DND-41 (cell line): ENCODE results near the gene FBXO11.

ENCODE experiments used
- ATAC-seq: fragments of 200-7000 bp; cut with Tn5 transposase; 3 replicates; pipeline ENCODE4 v1.9.1; 2021; ENCODE audit warnings: low read depth; ENCODE audit not compliant: insufficient read depth
- DNase-seq: peaks from one replicate; pipeline ENCODE4 v3.0.0-alpha.2; 2020
- H2AFZ ChIP-seq: 2 replicates; pipeline ENCODE4 v1.6.0; 2012; ENCODE audit warnings: low read depth, low read length
- H3K27ac ChIP-seq: 2 replicates; pipeline ENCODE4 v1.5.1; 2012; ENCODE audit warnings: low read length, inconsistent platforms
- H3K27me3 ChIP-seq: fragments of 200-600 bp; sonication (generic); 2 replicates; pipeline ENCODE4 v1.6.0; 2012; ENCODE audit warnings: low read length, mild to moderate bottlenecking, inconsistent platforms; ENCODE audit not compliant: insufficient read depth, poor library complexity
- H3K36me3 ChIP-seq: 2 replicates; pipeline ENCODE4 v1.5.1; 2012; ENCODE audit warnings: low read length, inconsistent platforms; ENCODE audit not compliant: insufficient read depth
- H3K4me1 ChIP-seq: 2 replicates; pipeline ENCODE4 v1.5.1; 2012; ENCODE audit warnings: mild to moderate bottlenecking, low read length; ENCODE audit not compliant: insufficient read depth
- H3K4me2 ChIP-seq: 2 replicates; pipeline ENCODE4 v1.6.0; 2012; ENCODE audit warnings: mild to moderate bottlenecking, moderate library complexity, low read length, inconsistent platforms; ENCODE audit not compliant: insufficient read depth
- H3K4me3 ChIP-seq, 2 experiments: fragments of 200-600 bp in 1 of 2; shearing (Covaris generic) in 1 of 2; 2 replicates each; pipeline ENCODE4 v1.5.1; 2012 to 2016; ENCODE audit warnings: inconsistent platforms in 2 of 2, low read length in 2 of 2, mild to moderate bottlenecking in 2 of 2, low read depth in 1 of 2, moderate library complexity in 1 of 2
- H3K79me2 ChIP-seq: 2 replicates; pipeline ENCODE4 v1.6.0; 2012; ENCODE audit warnings: low read length, inconsistent platforms; ENCODE audit not compliant: insufficient read depth
- H3K9ac ChIP-seq: 2 replicates; pipeline ENCODE4 v1.6.0; 2012; ENCODE audit warnings: low read depth, mild to moderate bottlenecking, inconsistent platforms, low read length, moderate library complexity
- H3K9me3 ChIP-seq: 2 replicates; pipeline ENCODE4 v1.5.1; 2012; ENCODE audit warnings: low read length, moderate library complexity, mild to moderate bottlenecking, inconsistent platforms; ENCODE audit not compliant: insufficient read depth, severe bottlenecking
- H4K20me1 ChIP-seq: 2 replicates; pipeline ENCODE4 v1.6.0; 2012; ENCODE audit warnings: low read length; ENCODE audit not compliant: insufficient read depth
- CTCF ChIP-seq: IDR thresholded peaks from 2 replicates; pipeline ENCODE4 v1.5.1; 2012; ENCODE audit warnings: borderline replicate concordance, low read length, moderate library complexity, mild to moderate bottlenecking; ENCODE audit not compliant: poor library complexity, severe bottlenecking; ENCODE audit errors: extremely low read depth
- EZH2 ChIP-seq: IDR thresholded peaks from 3 replicates; pipeline ENCODE4 v1.6.1; 2012; ENCODE audit warnings: borderline replicate concordance, low read depth, mild to moderate bottlenecking, moderate library complexity, low read length, inconsistent platforms; ENCODE audit not compliant: severe bottlenecking

Gene FBXO11

DNA sequence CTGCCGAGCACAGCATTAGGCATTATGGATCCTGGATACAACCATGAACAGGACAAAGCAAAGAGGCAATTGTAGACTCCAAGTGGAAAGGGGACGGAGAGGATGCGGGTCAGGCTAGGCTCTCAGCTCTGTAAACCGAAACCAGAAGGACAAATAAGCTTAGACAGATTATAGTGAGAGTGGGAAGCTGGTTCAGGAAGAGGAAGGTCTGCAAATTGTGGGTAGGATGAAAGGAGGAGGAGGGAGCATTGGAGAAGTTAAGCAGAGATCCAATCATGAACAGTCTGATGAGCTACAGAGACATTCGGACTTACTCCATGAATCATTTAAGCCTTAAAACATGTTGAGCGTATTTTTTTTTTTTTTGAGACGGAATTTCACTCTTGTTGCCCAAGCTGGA lies 120.3 kb downstream of the FBXO11 start:
- H4K20me1 ChIP-seq = peaks cover 70% of the 10 kb centered on the region
- ATAC-seq = no peak
- peak overlapping the region; percentile 87 for H3K4me2 ChIP-seq
- peaks cover 80% of the 10 kb centered on the region for H3K79me2 ChIP-seq
- no peak for TF ChIP-seq EZH2
- no peak for TF ChIP-seq CTCF
- H3K4me1 ChIP-seq = peaks cover 48% of the 10 kb centered on the region
- H3K9ac ChIP-seq = no peak overlapping the region
- no peak overlapping the region for H2AFZ ChIP-seq
- H3K9me3 ChIP-seq = no peaks in the 10 kb centered on the region
- H3K27me3 ChIP-seq = no peaks in the 10 kb centered on the region
- DNase-seq = no peak
- no peak overlapping the region for H3K27ac ChIP-seq
- H3K4me3 ChIP-seq = peak overlapping the region in 1 of 2 experiments; percentile 90; a peak in 1 of 4 replicates
- peaks cover 51% of the 10 kb centered on the region for H3K36me3 ChIP-seq

GRCh38 chr2:47784352-47784851 lies 121.9 kb downstream of the FBXO11 start:
- no peak overlapping the region for H2AFZ ChIP-seq
- no peaks in the 10 kb centered on the region for H3K27me3 ChIP-seq
- H3K4me1 ChIP-seq = peaks cover 45% of the 10 kb centered on the region

GRCh38 chr2:47783486-47784351 lies 122.6 kb downstream of the FBXO11 start:
- Histone ChIP-seq H3K27ac (peak overlapping the region; percentile 97), H4K20me1 (peaks cover 48% of the 10 kb centered on the region), H3K9ac (peak overlapping the region; percentile 98), H3K4me3 (peak overlapping the region; percentile 87 to 90), H2AFZ (peak overlapping the region; percentile 80), H3K4me1 (peaks cover 41% of the 10 kb centered on the region), H3K4me2 (peak overlapping the region; percentile 87), H3K27me3 (no peaks in the 10 kb centered on the region), H3K79me2 (peaks cover 57% of the 10 kb centered on the region), H3K9me3 (no peaks in the 10 kb centered on the region), H3K36me3 (peaks cover 29% of the 10 kb centered on the region)
- peak; percentile 40 for TF ChIP-seq CTCF
- TF ChIP-seq EZH2 = no peak
- DNase-seq (peak; percentile 86), ATAC-seq (peak; percentile 67)

More at GRCh38 chr2:47784352-47784851, 121.9 kb downstream of the FBXO11 start:
- no peak overlapping the region for H3K27ac ChIP-seq
- no peaks in the 10 kb centered on the region for H3K9me3 ChIP-seq
- peak overlapping the region; percentile 98 for H3K9ac ChIP-seq
- H3K4me3 ChIP-seq = peak overlapping the region; percentile 49 to 90; a peak in 3 of 4 replicates
- no peak for ATAC-seq
- peak overlapping the region; percentile 87 for H3K4me2 ChIP-seq
- no peak for DNase-seq
- peaks cover 54% of the 10 kb centered on the region for H4K20me1 ChIP-seq
- H3K36me3 ChIP-seq = peaks cover 35% of the 10 kb centered on the region
- TF ChIP-seq CTCF = no peak
- TF ChIP-seq EZH2 = no peak
- peaks cover 64% of the 10 kb centered on the region for H3K79me2 ChIP-seq
